PC-3 (cell line): ENCODE data around the gene DENND2C. TPM values are rescaled to one million over a fixed set of nuclear protein-coding genes. Genes with fewer than 3 reads are reported as not detected.

Experiments used
- ATAC-seq: fragments of 200-7000 bp; cut with Tn5 transposase; 2 replicates; pipeline ENCODE4 v1.9.1; 2020; ENCODE audit warnings: mild to moderate bottlenecking, moderate library complexity
- BruUV-seq: library from RNA; stranded (reverse); fragments of 400-500 nt; replicated peaks from 2 replicates; lab custom pipeline; 2021; lab: Mats Ljungman, UMichigan
- CTCF ChIA-PET: fragments of 300-600 bp; sonication (Branson Sonifier 250); formaldehyde crosslinking; loops from one replicate; lab custom pipeline; 2022; ENCODE audit warnings: antibody characterized with exemption; lab: Charles Lee
- POLR2A ChIA-PET: fragments of 300-600 bp; sonication (Branson Sonifier 250); formaldehyde crosslinking; loops from one replicate; lab custom pipeline; 2022; ENCODE audit warnings: antibody characterized with exemption; ENCODE audit not compliant: unreplicated experiment; lab: Charles Lee
- DNase-seq: peaks from one replicate; pipeline ENCODE4 v3.0.0-alpha.2; 2015
- H2AFZ ChIP-seq: fragments of 300-600 bp; sonication (generic); 2 replicates; pipeline ENCODE4 v1.6.0; 2016; ENCODE audit warnings: antibody characterized with exemption, low read length
- H3F3A ChIP-seq: fragments of 300-600 bp; sonication (generic); one replicate; pipeline ENCODE4 v1.6.0; 2017; ENCODE audit warnings: antibody characterized with exemption, low read length, control low read depth, mild to moderate bottlenecking; ENCODE audit not compliant: unreplicated experiment
- H3K27ac ChIP-seq: fragments of 300-600 bp; sonication (generic); 2 replicates; pipeline ENCODE4 v1.5.1; 2016; ENCODE audit warnings: mild to moderate bottlenecking, low read length
- H3K27me3 ChIP-seq: fragments of 300-600 bp; sonication (generic); 2 replicates; pipeline ENCODE4 v1.6.1; 2016; ENCODE audit warnings: low read length, mixed read lengths
- H3K36me3 ChIP-seq: fragments of 300-600 bp; sonication (generic); 2 replicates; pipeline ENCODE4 v1.6.1; 2016; ENCODE audit warnings: low read depth, mixed run types, low read length, mixed read lengths
- H3K4me1 ChIP-seq: fragments of 300-600 bp; sonication (generic); 2 replicates; pipeline ENCODE4 v1.5.1; 2016; ENCODE audit warnings: low read length; ENCODE audit not compliant: insufficient read depth
- H3K4me2 ChIP-seq: fragments of 300-600 bp; sonication (generic); 2 replicates; pipeline ENCODE4 v1.6.0; 2016; ENCODE audit warnings: low read length
- H3K4me3 ChIP-seq: fragments of 300-600 bp; sonication (generic); 2 replicates; pipeline ENCODE4 v1.5.1; 2016; ENCODE audit warnings: mild to moderate bottlenecking, low read length, mixed read lengths
- H3K79me2 ChIP-seq: fragments of 300-600 bp; sonication (generic); 2 replicates; pipeline ENCODE4 v1.6.1; 2017; ENCODE audit warnings: low read length, mixed read lengths
- H3K9ac ChIP-seq: fragments of 300-600 bp; sonication (generic); 2 replicates; pipeline ENCODE4 v1.6.0; 2016; ENCODE audit warnings: mild to moderate bottlenecking, low read length
- H3K9me2 ChIP-seq: fragments of 300-600 bp; sonication (generic); replicated peaks from 2 replicates; pipeline ENCODE4 v1.6.1; 2016; ENCODE audit warnings: mixed run types, low read length, mixed read lengths
- H3K9me3 ChIP-seq: fragments of 300-600 bp; sonication (generic); 2 replicates; pipeline ENCODE4 v1.6.1; 2016; ENCODE audit warnings: low read length, mixed read lengths
- H4K20me1 ChIP-seq: fragments of 300-600 bp; sonication (generic); 2 replicates; pipeline ENCODE4 v1.6.1; 2016; ENCODE audit warnings: low read length, mixed read lengths
- CTCF ChIP-seq: fragments of 300-600 bp; sonication (generic); conservative IDR thresholded peaks from 2 replicates; pipeline ENCODE4 v1.5.1; 2017; ENCODE audit warnings: antibody characterized with exemption, low read depth, mild to moderate bottlenecking, low read length
- EZH2 ChIP-seq: fragments of 300-600 bp; sonication (generic); IDR thresholded peaks from one replicate; pipeline ENCODE4 v1.6.1; 2017; ENCODE audit warnings: antibody characterized with exemption, mild to moderate bottlenecking, low read length; ENCODE audit not compliant: unreplicated experiment
- EZH2phosphoT487 ChIP-seq: fragments of 300-600 bp; sonication (generic); IDR thresholded peaks from 2 replicates; pipeline ENCODE4 v1.6.1; 2018; ENCODE audit warnings: mild to moderate bottlenecking, antibody characterized with exemption, low read length, borderline replicate concordance
- intact Hi-C: fragments of 100-400 bp; cut with micrococcal nuclease; formaldehyde crosslinking; loops from 2 replicates; pipeline ENCODE4 v1.9.0; 2023
- total RNA-seq: library from RNA; depleted of rRNA; stranded (reverse); fragments of >200 nt; gene quantifications from 2 replicates; pipeline ENCODE4 v1.2.3, GENCODE V29; 2014

DENND2C gene
- total RNA-seq, 1 experiment from 2014 or later: 0.95 TPM

- Histone ChIP-seq H3K9me2 (no peaks in the 10 kb centered on the region), H3K4me3 (no peak overlapping the region), H3K4me2 (no peak overlapping the region), H3K9me3 (no peaks in the 10 kb centered on the region), H2AFZ (no peak overlapping the region), H3K9ac (no peak overlapping the region), H3K36me3 (no peaks in the 10 kb centered on the region), H4K20me1 (no peaks in the 10 kb centered on the region), H3K79me2 (no peaks in the 10 kb centered on the region), H3K27me3 (no peaks in the 10 kb centered on the region), H3K27ac (no peak overlapping the region), H3F3A (no peaks in the 10 kb centered on the region), H3K4me1 (no peaks in the 10 kb centered on the region)
- intact Hi-C loops: no loop called here
- ATAC-seq (no peak), DNase-seq (no peak)
- POLR2A ChIA-PET: no interaction called here
- CTCF ChIA-PET: no interaction called here
- no TSS peak for BruUV-seq
- TF ChIP-seq EZH2 (no peak), EZH2phosphoT487 (no peak), CTCF (no peak)
These were observed 18.0 kb downstream of the DENND2C start for GRCh38 chr1:114651893-114652292.

GRCh38 chr1:114648503-114648902 is 21.3 kb downstream of the DENND2C start:
- H3K4me1 ChIP-seq: no peaks in the 10 kb centered on the region
- H3K27me3 ChIP-seq: no peaks in the 10 kb centered on the region
- ATAC-seq (no peak), DNase-seq (no peak)
- TF ChIP-seq CTCF: no peak
- TF ChIP-seq EZH2phosphoT487: no peak
- TF ChIP-seq EZH2: no peak
- ChIA-PET CTCF (no interaction called here), POLR2A (no interaction called here)
- H3K4me3 ChIP-seq: no peak overlapping the region
- H3K36me3 ChIP-seq: no peaks in the 10 kb centered on the region
- H3K27ac ChIP-seq: no peak overlapping the region
- intact Hi-C loops: no loop called here
- no peaks in the 10 kb centered on the region for H3F3A ChIP-seq
- no peak overlapping the region for H3K4me2 ChIP-seq
- no peaks in the 10 kb centered on the region for H4K20me1 ChIP-seq
- no peaks in the 10 kb centered on the region for H3K9me3 ChIP-seq
- H3K9me2 ChIP-seq: no peaks in the 10 kb centered on the region
- BruUV-seq: no TSS peak
- no peak overlapping the region for H2AFZ ChIP-seq
- no peak overlapping the region for H3K9ac ChIP-seq
- no peaks in the 10 kb centered on the region for H3K79me2 ChIP-seq

- ChIA-PET CTCF (no interaction called here), POLR2A (no interaction called here)
- no TSS peak for BruUV-seq
These were observed 28.5 kb downstream of the DENND2C start for GRCh38 chr1:114641377-114641776.

More at GRCh38 chr1:114641377-114641776, 28.5 kb downstream of the DENND2C start:
- no peak overlapping the region for H3K4me3 ChIP-seq
- H3F3A ChIP-seq: no peaks in the 10 kb centered on the region
- ATAC-seq (no peak), DNase-seq (no peak)
- TF ChIP-seq EZH2 (no peak), EZH2phosphoT487 (no peak), CTCF (no peak)
- H3K4me1 ChIP-seq: no peaks in the 10 kb centered on the region
- H3K9ac ChIP-seq: no peak overlapping the region
- H3K4me2 ChIP-seq: no peak overlapping the region
- H3K27me3 ChIP-seq: no peaks in the 10 kb centered on the region
- H3K27ac ChIP-seq: no peak overlapping the region
- intact Hi-C loops: no loop called here
- no peak overlapping the region for H2AFZ ChIP-seq
- no peaks in the 10 kb centered on the region for H3K36me3 ChIP-seq
- H3K9me3 ChIP-seq: no peaks in the 10 kb centered on the region
- no peaks in the 10 kb centered on the region for H3K79me2 ChIP-seq
- H3K9me2 ChIP-seq: no peaks in the 10 kb centered on the region
- H4K20me1 ChIP-seq: no peaks in the 10 kb centered on the region
